Esophagus muscularis mucosa (tissue), 4 donors: Measurements from ENCODE around the gene CCDC112. TPM values are rescaled to one million over a fixed set of nuclear protein-coding genes. Genes with fewer than 3 reads are reported as not detected.

Source experiments
- DNase-seq: peaks from one replicate; pipeline ENCODE4 v3.0.0-alpha.2; 2017; ENCODE audit errors: extremely low spot score
- H3K27ac ChIP-seq, 4 donors: fragments of 200-600 bp; sonication (generic); replicated peaks in 1 of 4; 1 replicate in 3 of 4; 2 replicates in 1 of 4; pipeline ENCODE4 v1.5.1; 2016 to 2019; ENCODE audit warnings: mild to moderate bottlenecking in 1 of 4
- H3K27me3 ChIP-seq, 4 donors: fragments of 200-600 bp; sonication (generic); one replicate each; pipeline versions ENCODE4 v1.5.1 to v1.6.0; 2016 to 2019
- H3K36me3 ChIP-seq, 4 donors: fragments of 200-600 bp; sonication (generic); one replicate each; pipeline ENCODE4 v1.5.1; 2016 to 2019
- H3K4me1 ChIP-seq, 4 donors: fragments of 200-600 bp; sonication (generic); one replicate each; pipeline ENCODE4 v1.5.1; 2016 to 2019
- H3K4me3 ChIP-seq, 4 donors: fragments of 200-600 bp; sonication (generic); 1 replicate in 2 of 4; 2 replicates in 2 of 4; pipeline ENCODE4 v1.5.1; 2016 to 2019; ENCODE audit warnings: mild to moderate bottlenecking in 4 of 4, moderate library complexity in 1 of 4
- H3K9me3 ChIP-seq, 4 donors: fragments of 200-600 bp; sonication (generic); 1 replicate in 3 of 4; 2 replicates in 1 of 4; pipeline ENCODE4 v1.5.1; 2016 to 2019
- CTCF ChIP-seq, 3 experiments: fragments of 200-600 bp in 2 of 3; fragments of 450-650 bp in 1 of 3; sonication (generic) in 2 of 3; IDR thresholded peaks; one replicate each; pipeline ENCODE4 v1.5.1; 2017 to 2019; ENCODE audit warnings: antibody characterized with exemption in 3 of 3, mild to moderate bottlenecking in 2 of 3, moderate library complexity in 1 of 3
- EP300 ChIP-seq: sonication (generic); formaldehyde crosslinking; IDR thresholded peaks from one replicate; pipeline ENCODE4 v1.6.1; 2017; ENCODE audit warnings: antibody characterized with exemption
- POLR2A ChIP-seq: fragments of 450-650 bp; IDR thresholded peaks from one replicate; pipeline ENCODE4 v1.6.1; 2017; ENCODE audit warnings: antibody characterized with exemption, moderate library complexity, mild to moderate bottlenecking, low read depth
- POLR2AphosphoS5 ChIP-seq, 2 donors: sonication (generic); formaldehyde crosslinking; IDR thresholded peaks; one replicate each; pipeline ENCODE4 v1.6.1; 2017; ENCODE audit warnings: antibody characterized with exemption in 2 of 2
- WGBS: methylation state at CpG from one replicate; pipeline ENCODE4 v1.1.5; 2018; 5-methylcytosine and 5-hydroxymethylcytosine counted together
- intact Hi-C: fragments of 100-400 bp; cut with DNase I; formaldehyde crosslinking; loops from one replicate; pipeline ENCODE4 v1.15.1; 2023
- total RNA-seq, 4 donors: library from RNA; depleted of rRNA; stranded (reverse); fragments of >200 nt; gene quantifications; one replicate each; pipeline versions ENCODE4 v1.1.0 to v1.2.1, GENCODE V29; 2016

The CCDC112 gene
- 10 to 100 TPM in 1 of 4 donors, 1 to 10 TPM in 3; 5.8 to 11.2 (median 8.3) TPM for total RNA-seq

- 1% methylated on average over 19 of the region's 86 CpGs for WGBS
- peak within 1 kb of the TSS; percentile 87 to 97 (median 90) for H3K4me3 ChIP-seq
- intact Hi-C loops: no loop called here
- H3K27ac ChIP-seq: peak within 1 kb of the TSS; percentile 57 to 63 (median 60)
- H3K36me3 ChIP-seq: no peaks in the 10 kb centered on the region
- DNase-seq: no peak
- no peaks in the 10 kb centered on the region for H3K27me3 ChIP-seq
- peaks cover 3 to 16% (median 12%) of the 10 kb centered on the region in 4 donors for H3K4me1 ChIP-seq
- no peaks in the 10 kb centered on the region for H3K9me3 ChIP-seq
- TF ChIP-seq POLR2AphosphoS5 (IDR thresholded peaks at IDR 0.05) (peak; percentile 49 to 75), POLR2A (no peak)
Observed at GRCh38 chr5:115296124-115297022, at the start of gene CCDC112. TSS of gene CCDC112 (minus strand) at chr5:115296654. CDS start at chr5:115296543, 111 bp downstream.

GRCh38 chr5:115345344-115345743 lies 48.9 kb upstream of the CCDC112 start:
- H3K27ac ChIP-seq: no peak overlapping the region
- no peaks in the 10 kb centered on the region for H3K27me3 ChIP-seq
- H3K4me3 ChIP-seq: no peak overlapping the region
- intact Hi-C loops: no loop called here
- H3K9me3 ChIP-seq: no peaks in the 10 kb centered on the region
- TF ChIP-seq CTCF (IDR thresholded peaks at IDR 0.05) (no peak), POLR2AphosphoS5 (IDR thresholded peaks at IDR 0.05) (no peak), POLR2A (no peak), EP300 (no peak)
- no peak for DNase-seq
- peaks cover 0 to 11% (median 9%) of the 10 kb centered on the region in 4 donors for H3K4me1 ChIP-seq
- no peaks in the 10 kb centered on the region for H3K36me3 ChIP-seq

GRCh38 chr5:115343855-115344254 lies 47.4 kb upstream of the CCDC112 start:
- no peak overlapping the region for H3K4me3 ChIP-seq
- WGBS: 75% methylated on average over 1 of the region's 1 CpG
- no peaks in the 10 kb centered on the region for H3K9me3 ChIP-seq
- H3K27me3 ChIP-seq: no peaks in the 10 kb centered on the region
- no peak for DNase-seq
- no peak for TF ChIP-seq POLR2AphosphoS5 (IDR thresholded peaks at IDR 0.05)
- no peak for TF ChIP-seq CTCF (IDR thresholded peaks at IDR 0.05)
- TF ChIP-seq POLR2A: no peak
- no peak for TF ChIP-seq EP300
- H3K36me3 ChIP-seq: no peaks in the 10 kb centered on the region
- no peak overlapping the region for H3K27ac ChIP-seq
- intact Hi-C loops: no loop called here
- H3K4me1 ChIP-seq: peaks cover 0 to 3% (median 2%) of the 10 kb centered on the region in 4 donors

GRCh38 chr5:115342590-115343377 lies 46.3 kb upstream of the CCDC112 start:
- 82% methylated on average over 6 of the region's 6 CpGs for WGBS
- Histone ChIP-seq H3K4me1 (no peaks in the 10 kb centered on the region), H3K27me3 (no peaks in the 10 kb centered on the region), H3K36me3 (no peaks in the 10 kb centered on the region), H3K4me3 (no peak overlapping the region), H3K9me3 (no peaks in the 10 kb centered on the region), H3K27ac (no peak overlapping the region)
- intact Hi-C loops: no loop called here
- DNase-seq: peak; percentile 37
- TF ChIP-seq CTCF (IDR thresholded peaks at IDR 0.05): no peak
- TF ChIP-seq POLR2AphosphoS5 (IDR thresholded peaks at IDR 0.05): no peak
- no peak for TF ChIP-seq POLR2A
- no peak for TF ChIP-seq EP300

- Histone ChIP-seq H3K4me3 (no peak overlapping the region), H3K27me3 (no peaks in the 10 kb centered on the region), H3K27ac (no peak overlapping the region), H3K36me3 (no peaks in the 10 kb centered on the region), H3K4me1 (no peaks in the 10 kb centered on the region), H3K9me3 (no peaks in the 10 kb centered on the region)
- WGBS: 90% methylated on average over 2 of the region's 2 CpGs
- no peak for TF ChIP-seq POLR2A
- no peak for DNase-seq
- intact Hi-C loops: no loop called here
Observed at GRCh38 chr5:115341745-115342144, 45.3 kb upstream of the CCDC112 start.
